Aorta (tissue), 5 donors: ENCODE data around the gene PFKFB4. TPM values are rescaled to one million over a fixed set of nuclear protein-coding genes. Genes with fewer than 3 reads are reported as not detected.
A peak's percentile ranks its signal among the peaks of the same experiment; 100 is the strongest.

Experiments used
- ATAC-seq: fragments of 200-7000 bp; cut with Tn5 transposase; one replicate; pipeline ENCODE4 v1.9.1; 2022; ENCODE audit warnings: moderate library complexity; ENCODE audit not compliant: low FRiP score
- DNase-seq, 2 donors: peaks; one replicate each; pipeline ENCODE4 v3.0.0-alpha.2; 2020
- H3K27ac ChIP-seq, 2 donors: one replicate each; pipeline ENCODE4 v1.5.1; 2013; ENCODE audit warnings: low read length in 2 of 2, mild to moderate bottlenecking in 2 of 2, moderate library complexity in 2 of 2, control low read depth in 1 of 2, inconsistent platforms in 1 of 2, low read depth in 1 of 2
- H3K27me3 ChIP-seq, 2 donors: one replicate each; pipeline ENCODE4 v1.6.1; 2013; ENCODE audit warnings: control low read depth in 1 of 2, low read length in 1 of 2, mild to moderate bottlenecking in 1 of 2, moderate library complexity in 1 of 2; ENCODE audit not compliant: insufficient read depth in 2 of 2, control insufficient read depth in 1 of 2
- H3K36me3 ChIP-seq, 2 donors: one replicate each; pipeline ENCODE4 v1.6.1; 2013; ENCODE audit warnings: control low read depth in 1 of 2, low read length in 1 of 2, mild to moderate bottlenecking in 1 of 2; ENCODE audit not compliant: insufficient read depth in 2 of 2, control insufficient read depth in 1 of 2
- H3K4me1 ChIP-seq, 2 donors: one replicate each; pipeline ENCODE4 v1.6.1; 2013; ENCODE audit warnings: low read length in 2 of 2, control low read depth in 1 of 2, mild to moderate bottlenecking in 1 of 2, moderate library complexity in 1 of 2; ENCODE audit not compliant: insufficient read depth in 2 of 2, control insufficient read depth in 1 of 2
- H3K4me3 ChIP-seq, 2 donors: one replicate each; pipeline ENCODE4 v1.5.1; 2013; ENCODE audit warnings: low read length in 2 of 2, control low read depth in 1 of 2, mild to moderate bottlenecking in 1 of 2
- H3K9me3 ChIP-seq: one replicate; pipeline ENCODE4 v1.6.1; 2013; ENCODE audit warnings: mild to moderate bottlenecking, low read length; ENCODE audit not compliant: control insufficient read depth
- WGBS, 2 donors: extraction: QIAGEN DNeasy Blood & Tissue Kit; methylation state at CpG; one replicate each; pipeline ENCODE4 v1.1.7; 2013; 5-methylcytosine and 5-hydroxymethylcytosine counted together
- intact Hi-C, 2 donors: fragments of 100-400 bp; cut with DNase I; formaldehyde crosslinking; loops; one replicate each; pipeline versions ENCODE4 v1.14.2 to v1.15.0; 2022
- polyA plus RNA-seq, 2 donors: library from polyadenylated mRNA; stranded (reverse); fragments of 200-250 nt; gene quantifications; one replicate each; pipeline ENCODE4 v1.2.3, GENCODE V29; 2013
- total RNA-seq, 2 donors: library from RNA; stranded (reverse); fragmentation: NEBNext Ultra II Directional; extraction: Animal tissue kit (Norgen Biotek cat#: 25700); gene quantifications; one replicate each; pipeline ENCODE4 v1.2.1, GENCODE V29; 2021
- donor health status: healthy with polysubstance abuse.
- donor health status: Bipolar disorder and iron deficiency.
- donor health status: DM: no; HTN: no; CAD: no.
- donor health status: DM: no; HTN: no; CAD: no.
- donor health status: DM: yes; HTN: yes; CAD: no.

Gene PFKFB4
- total and polyA plus RNA-seq, 4 donors, result 2.8 to 14.6 (median 6.4) TPM

- Histone ChIP-seq H3K9me3 (no peaks in the 10 kb centered on the region), H3K27me3 (no peaks in the 10 kb centered on the region), H3K27ac (peak overlapping the region in 1 of 2 donors; percentile 22), H3K36me3 (peaks cover 0 to 10% of the 10 kb centered on the region in 2 donors), H3K4me1 (no peaks in the 10 kb centered on the region), H3K4me3 (no peak overlapping the region)
- ATAC-seq (no peak), DNase-seq (no peak)
- intact Hi-C loops, result loop anchor here (2.0 to 5.0 kb wide), 3 partner anchors 36 to 40 kb away; partner anchors contain the start of genes PFKFB4 (in 1 of the 2) and SLC26A6 (in 1 of the 2)
- WGBS, 2 donors, result 81% methylated on average over 8 of the region's 8 CpGs
Measured at GRCh38 chr3:48596676-48597407, 40.2 kb upstream of the PFKFB4 start.

- Histone ChIP-seq H3K36me3 (peaks cover 0 to 5% of the 10 kb centered on the region in 2 donors), H3K4me3 (no peak overlapping the region), H3K9me3 (no peaks in the 10 kb centered on the region), H3K4me1 (no peaks in the 10 kb centered on the region), H3K27me3 (no peaks in the 10 kb centered on the region), H3K27ac (no peak overlapping the region)
- intact Hi-C loops, result loop anchor here (2.0 to 5.0 kb wide), 3 partner anchors 35 to 41 kb away; partner anchors contain the start of genes PFKFB4 (in 1 of the 2) and SLC26A6 (in 1 of the 2)
- ATAC-seq, result no peak
- DNase-seq, result no peak
- 78 to 86% methylated on average over 5 of the region's 5 CpGs for WGBS, 2 donors
Measured at GRCh38 chr3:48596157-48596556, 39.6 kb upstream of the PFKFB4 start.

GRCh38 chr3:48595526-48596121, 39.0 kb upstream of the PFKFB4 start:
- DNase-seq, result peak; percentile 78 to 89
- intact Hi-C loops, result loop anchor here (2.0 to 5.0 kb wide), 3 partner anchors 35 to 42 kb away; partner anchors contain the start of genes PFKFB4 (in 1 of the 2) and SLC26A6 (in 1 of the 2)
- H3K36me3 ChIP-seq, result peaks cover 0 to under 1% of the 10 kb centered on the region in 2 donors

GRCh38 chr3:48595075-48595525, 38.5 kb upstream of the PFKFB4 start, which contains the start of gene COL7A1:
Gene COL7A1 (minus strand): TSS chr3:48595329. CDS start chr3:48595159, 170 bp downstream.
- 2 to 4% methylated on average over 28 to 35 of the region's 35 CpGs for WGBS, 2 donors
- no peak for DNase-seq
- Histone ChIP-seq H3K27ac (no peak within 1 kb of the TSS), H3K4me1 (no peaks in the 10 kb centered on the region), H3K36me3 (no peaks in the 10 kb centered on the region), H3K4me3 (peak within 1 kb of the TSS in 1 of 2 donors; percentile 17), H3K9me3 (no peaks in the 10 kb centered on the region), H3K27me3 (no peaks in the 10 kb centered on the region)
- intact Hi-C loops, result loop anchor here (5.0 kb wide), 2 partner anchors 38 to 42 kb away; partner anchors contain the start of genes PFKFB4 (in 1 of the 2) and SLC26A6 (in 1 of the 2)
- ATAC-seq, result no peak

More at GRCh38 chr3:48595526-48596121, 39.0 kb upstream of the PFKFB4 start:
- H3K27ac ChIP-seq, result no peak overlapping the region
- ATAC-seq, result no peak
- no peaks in the 10 kb centered on the region for H3K4me1 ChIP-seq
- 42 to 47% methylated on average over 10 of the region's 10 CpGs for WGBS, 2 donors
- H3K9me3 ChIP-seq, result no peaks in the 10 kb centered on the region
- H3K27me3 ChIP-seq, result no peaks in the 10 kb centered on the region
- no peak overlapping the region for H3K4me3 ChIP-seq

GRCh38 chr3:48594417-48595049, 37.9 kb upstream of the PFKFB4 start:
- Histone ChIP-seq H3K4me3 (peak overlapping the region in 1 of 2 donors; percentile 17), H3K9me3 (no peaks in the 10 kb centered on the region), H3K4me1 (no peaks in the 10 kb centered on the region), H3K27ac (no peak overlapping the region), H3K36me3 (no peaks in the 10 kb centered on the region), H3K27me3 (no peaks in the 10 kb centered on the region)
- no peak for DNase-seq
- WGBS, 2 donors, result 41 to 45% methylated on average over 34 to 39 of the region's 39 CpGs
- intact Hi-C loops, result loop anchor here (5.0 kb wide), 2 partner anchors 37 to 43 kb away; partner anchors contain the start of genes PFKFB4 (in 1 of the 2) and SLC26A6 (in 1 of the 2)
- ATAC-seq, result no peak

- Histone ChIP-seq H3K27ac (no peak overlapping the region), H3K27me3 (no peaks in the 10 kb centered on the region), H3K9me3 (no peaks in the 10 kb centered on the region), H3K4me3 (no peak overlapping the region), H3K36me3 (no peaks in the 10 kb centered on the region), H3K4me1 (no peaks in the 10 kb centered on the region)
- intact Hi-C loops, result no loop called here
- ATAC-seq (no peak), DNase-seq (no peak)
- WGBS, 2 donors, result 95 to 96% methylated on average over 9 of the region's 9 CpGs
Measured at GRCh38 chr3:48593337-48593736, 36.7 kb upstream of the PFKFB4 start.

GRCh38 chr3:48592519-48593087, 36.0 kb upstream of the PFKFB4 start:
- 93 to 96% methylated on average over 21 of the region's 21 CpGs for WGBS, 2 donors
- H3K27me3 ChIP-seq, result no peaks in the 10 kb centered on the region
- no peaks in the 10 kb centered on the region for H3K4me1 ChIP-seq
- DNase-seq, result no peak
- H3K4me3 ChIP-seq, result no peak overlapping the region
- no peak overlapping the region for H3K27ac ChIP-seq
- intact Hi-C loops, result no loop called here
- no peaks in the 10 kb centered on the region for H3K36me3 ChIP-seq
- no peak for ATAC-seq
- H3K9me3 ChIP-seq, result no peaks in the 10 kb centered on the region

- intact Hi-C loops, result no loop called here
- 94 to 95% methylated on average over 20 to 22 of the region's 22 CpGs for WGBS, 2 donors
- Histone ChIP-seq H3K9me3 (no peaks in the 10 kb centered on the region), H3K27me3 (no peaks in the 10 kb centered on the region), H3K4me3 (no peak overlapping the region), H3K36me3 (no peaks in the 10 kb centered on the region), H3K27ac (no peak overlapping the region), H3K4me1 (no peaks in the 10 kb centered on the region)
- ATAC-seq (no peak), DNase-seq (no peak)
Measured at GRCh38 chr3:48591886-48592518, 35.4 kb upstream of the PFKFB4 start.
